GM21576 (cell line): ENCODE measurements around the gene SLC30A10.
"Not testable (repeated sequence)": the region's sequence is repeated elsewhere in the genome, so short reads cannot be mapped to it uniquely, and the experiment has no call there.

Experiments
- ATAC-seq: cut with Tn5 transposase; IDR thresholded peaks from one replicate; pipeline ENCODE4 v1.9.1; 2021; ENCODE audit warnings: mild to moderate bottlenecking, moderate library complexity; ENCODE audit not compliant: unreplicated experiment

The SLC30A10 gene

DNA sequence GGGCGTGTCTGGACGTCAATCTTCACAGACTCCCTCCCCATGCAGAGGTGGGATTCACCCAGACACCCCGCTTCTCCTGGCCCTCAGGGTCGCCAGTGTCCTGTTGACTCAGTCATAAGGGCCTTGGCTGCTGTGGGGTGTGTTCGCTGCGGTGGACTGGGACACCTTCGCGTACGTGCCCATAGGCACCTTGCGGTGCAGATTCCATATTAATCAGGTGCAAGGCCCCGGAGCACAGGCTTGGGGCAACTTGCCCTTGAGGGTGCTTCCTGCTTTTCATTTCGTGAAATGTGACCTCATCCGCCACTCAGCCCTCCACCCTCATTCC is 398 bp upstream of the SLC30A10 start:
- ATAC-seq = no peak

DNA sequence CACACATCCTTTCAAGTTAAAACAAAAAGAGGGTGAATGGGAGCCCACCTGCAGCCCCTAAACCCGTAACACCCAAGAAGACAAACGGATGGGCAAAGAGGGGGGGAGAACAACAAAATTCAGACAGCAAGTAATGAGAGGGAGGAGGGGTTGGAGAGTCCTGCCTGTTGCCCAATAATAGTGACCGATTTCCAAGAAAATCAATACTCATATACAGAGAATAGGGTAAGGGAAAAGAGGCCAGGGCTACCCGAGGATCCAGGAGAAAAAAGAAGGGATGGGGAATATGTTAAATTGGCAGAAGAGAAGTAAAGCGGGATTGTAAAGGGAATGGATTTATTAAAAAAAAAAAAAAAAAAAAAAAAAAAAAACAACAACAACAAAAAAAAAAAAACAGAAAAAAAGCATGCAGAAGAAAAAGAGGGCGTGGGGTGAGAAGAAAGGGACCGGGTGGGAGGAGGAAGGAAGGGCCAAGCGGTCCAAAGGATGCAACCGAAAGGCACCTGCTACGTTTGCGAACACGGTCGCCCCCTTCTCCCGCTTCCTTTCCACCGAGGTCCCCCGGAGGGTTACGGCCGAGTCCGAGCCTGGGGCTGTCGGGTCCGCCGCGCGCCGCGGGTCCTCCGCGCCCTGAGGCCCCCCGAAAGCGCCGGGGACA is 930 bp downstream of the SLC30A10 start:
- ATAC-seq = no peak

DNA sequence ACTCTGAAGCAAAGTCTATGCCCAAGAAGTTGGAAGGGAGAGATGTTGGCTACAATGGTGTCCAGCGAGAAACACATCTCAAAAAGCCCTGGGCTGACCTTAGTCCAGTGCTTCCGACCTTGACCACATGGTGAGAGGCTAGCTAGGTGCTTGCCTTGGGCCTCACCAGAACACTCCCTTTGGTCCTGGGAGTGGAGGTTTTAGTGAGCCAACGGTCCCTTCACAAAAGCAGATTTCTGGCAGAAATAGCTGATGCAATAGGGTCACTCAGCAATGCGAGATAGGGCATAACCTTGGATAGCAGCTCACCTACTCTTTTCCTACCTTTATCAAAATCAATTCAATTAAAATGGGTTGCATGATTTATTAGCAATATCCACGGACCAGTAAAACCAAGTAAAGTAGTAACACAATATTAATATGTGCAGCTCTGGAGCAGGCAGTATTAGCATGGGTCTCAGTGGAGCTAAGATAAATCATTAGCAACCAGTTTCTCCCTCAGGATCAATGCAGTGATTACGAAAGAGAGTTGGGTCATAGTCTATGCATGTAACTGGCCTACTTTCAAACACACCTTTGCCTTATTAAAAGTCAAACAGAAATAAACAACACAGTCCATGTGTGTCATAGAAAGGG is 1.9 kb downstream of the SLC30A10 start:
- ATAC-seq = no peak

DNA sequence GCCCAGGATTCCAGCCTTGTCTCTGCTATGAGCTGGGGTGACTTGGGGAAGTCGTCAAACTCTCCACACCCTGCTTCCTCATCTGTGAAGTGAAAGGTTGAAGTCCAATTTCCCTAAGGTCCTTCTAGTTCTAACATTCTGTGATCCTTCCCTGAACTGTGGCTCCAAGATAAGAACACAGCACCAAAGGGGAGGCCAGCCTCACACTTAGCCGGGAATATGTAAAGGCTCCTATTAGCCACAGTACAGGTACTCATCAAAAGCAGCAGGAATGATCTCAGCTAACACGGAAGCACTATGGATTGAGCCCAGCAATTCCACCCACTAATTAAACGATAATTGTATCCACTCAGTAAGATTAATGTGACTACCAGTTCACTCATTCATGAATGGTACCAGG is 4.0 kb downstream of the SLC30A10 start:
- no peak for ATAC-seq

DNA sequence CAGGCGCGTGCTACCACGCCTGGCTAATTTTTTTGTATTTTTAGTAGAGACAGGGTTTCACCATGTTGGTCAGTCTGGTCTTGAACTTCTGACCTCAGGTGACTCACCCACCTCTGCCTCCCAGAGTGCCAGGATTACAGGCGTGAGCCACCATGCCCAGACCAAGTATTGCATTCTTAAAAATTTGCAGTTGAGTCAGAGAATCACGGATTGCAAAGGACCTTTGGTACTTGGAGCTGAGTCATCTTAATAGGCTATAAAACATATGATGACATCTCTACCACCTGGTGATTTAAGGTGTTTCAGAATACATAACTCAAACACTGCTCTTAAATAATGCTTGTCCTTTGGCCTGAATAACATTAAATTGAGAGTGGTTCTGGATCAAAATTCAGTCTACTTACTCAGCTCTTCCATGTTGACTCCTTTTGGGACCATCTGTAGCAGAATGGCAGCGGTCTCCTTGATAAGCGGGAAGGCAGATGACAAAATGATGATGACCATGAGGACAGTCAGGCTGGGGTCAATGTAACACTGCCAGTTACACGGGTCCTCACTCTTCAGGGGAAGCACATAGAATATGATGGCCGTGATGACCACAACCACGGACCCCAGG is 10.4 kb downstream of the SLC30A10 start:
- no peak for ATAC-seq

- ATAC-seq = no peak
These were observed 11.1 kb downstream of the SLC30A10 start for GRCh38 chr1:219917281-219917680.

DNA sequence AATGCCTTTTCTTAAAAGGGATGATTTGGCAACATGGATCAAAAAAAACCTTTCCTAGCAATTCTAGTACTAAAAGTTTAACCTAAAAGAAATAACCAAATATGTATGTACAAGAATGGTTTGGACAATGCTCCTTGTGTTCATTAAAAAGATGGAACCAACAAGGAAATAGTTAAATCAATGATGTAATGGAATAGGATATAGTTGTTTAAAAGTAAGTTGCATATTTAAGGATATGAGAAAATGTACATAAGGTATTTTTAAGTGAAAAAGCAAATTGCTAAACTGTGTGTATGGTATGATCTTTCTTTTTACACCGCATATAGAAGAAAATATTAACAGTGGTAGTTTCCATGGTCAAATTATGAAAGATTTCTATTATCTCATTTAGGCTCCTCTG is 12.1 kb downstream of the SLC30A10 start:
- no peak for ATAC-seq

GRCh38 chr1:219913005-219913770 is 15.2 kb downstream of the SLC30A10 start:
- ATAC-seq = no peak

- no peak for ATAC-seq
These were observed 17.6 kb downstream of the SLC30A10 start for GRCh38 chr1:219910716-219911115.

DNA sequence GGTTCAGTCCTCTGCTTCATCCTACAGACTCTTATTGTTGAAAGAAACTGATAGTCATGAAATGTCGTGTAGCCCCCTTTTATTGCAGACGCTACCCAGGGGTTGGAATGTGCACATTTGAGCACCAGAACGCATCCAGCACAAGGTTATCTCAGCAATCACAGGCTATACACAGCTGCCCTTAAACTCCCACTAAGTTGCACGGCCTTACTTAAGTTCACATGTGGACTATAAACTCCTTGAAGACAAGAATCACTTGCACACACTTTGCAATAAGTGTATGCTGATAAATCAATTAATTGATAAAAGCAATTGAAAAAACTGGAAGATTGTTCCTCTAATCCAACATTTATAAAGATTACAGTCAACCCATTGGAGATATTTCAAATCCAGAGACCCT is 18.9 kb downstream of the SLC30A10 start:
- ATAC-seq = no peak

DNA sequence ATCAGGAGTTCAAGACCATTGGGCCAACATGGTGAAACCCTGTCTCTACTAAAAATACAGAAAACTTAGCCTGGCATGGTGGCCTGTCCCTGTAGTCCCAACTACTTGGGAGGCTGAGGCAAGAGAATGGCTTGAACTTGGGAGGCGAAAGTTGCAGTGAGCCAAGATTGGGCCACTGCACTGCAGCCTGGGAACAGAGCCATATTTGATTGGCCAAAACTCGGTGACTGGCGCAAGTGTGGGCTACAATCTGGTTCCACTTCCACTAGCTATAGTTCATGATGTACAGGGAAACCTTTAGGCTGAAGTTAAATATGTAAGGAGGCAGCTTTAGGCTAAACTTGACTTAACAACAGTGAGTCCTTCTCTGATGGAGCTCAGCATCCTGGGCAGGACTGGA is 20.2 kb downstream of the SLC30A10 start:
- ATAC-seq = no peak

DNA sequence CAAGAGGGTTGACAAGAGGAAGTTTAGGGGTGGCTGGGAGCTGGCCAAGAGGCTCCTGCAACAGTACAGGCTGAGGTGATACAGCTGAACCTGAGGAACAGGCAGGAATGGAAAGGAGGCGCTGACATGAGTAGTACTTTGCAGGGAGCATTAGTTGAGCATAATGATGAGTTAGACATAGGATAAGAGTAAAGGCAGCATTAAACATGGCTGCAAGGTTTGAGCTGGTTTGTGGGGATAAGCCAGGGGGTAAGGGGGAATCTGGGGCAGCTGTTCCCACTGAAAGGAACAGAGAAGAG is 20.6 kb downstream of the SLC30A10 start:
- no peak for ATAC-seq

DNA sequence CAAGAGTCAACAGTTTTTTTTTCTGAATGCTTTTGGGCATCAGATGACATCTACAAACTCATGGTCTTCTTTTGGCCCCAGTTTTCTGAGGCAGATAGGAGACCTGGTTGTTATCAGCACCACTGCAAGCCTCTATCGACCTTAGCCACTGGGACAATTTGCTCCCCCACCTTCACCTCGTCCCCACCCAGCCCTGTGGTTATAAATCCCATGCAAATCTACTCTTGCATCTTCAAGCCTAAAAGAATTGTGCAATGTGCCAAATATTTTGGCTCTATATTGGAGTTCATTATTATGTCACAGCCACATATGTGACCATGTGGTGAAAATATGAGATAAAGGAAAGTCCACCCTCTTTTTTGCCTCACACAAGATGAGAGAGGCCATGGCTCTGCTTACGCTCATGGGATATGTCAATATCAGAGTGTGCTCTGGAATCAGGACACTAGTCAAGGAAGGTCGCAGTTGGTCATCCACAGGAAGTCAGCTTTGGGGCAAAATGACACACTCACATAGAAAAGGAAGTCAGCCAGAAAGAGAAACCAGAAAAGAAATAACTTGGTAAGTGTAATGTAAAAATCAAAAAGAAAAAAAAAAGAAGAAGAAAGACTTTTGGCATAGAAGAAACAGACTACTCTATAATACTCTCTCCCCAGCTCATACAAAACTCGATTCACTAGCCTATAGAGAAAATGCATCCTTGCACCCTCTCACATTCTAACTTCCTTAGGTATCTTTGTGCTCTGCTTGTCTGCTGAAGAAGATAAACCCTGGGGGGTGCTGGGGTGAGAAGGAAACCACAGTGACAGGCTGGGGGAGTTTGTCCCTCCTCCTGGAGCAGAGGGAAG is 21.2 kb downstream of the SLC30A10 start:
- no peak for ATAC-seq

DNA sequence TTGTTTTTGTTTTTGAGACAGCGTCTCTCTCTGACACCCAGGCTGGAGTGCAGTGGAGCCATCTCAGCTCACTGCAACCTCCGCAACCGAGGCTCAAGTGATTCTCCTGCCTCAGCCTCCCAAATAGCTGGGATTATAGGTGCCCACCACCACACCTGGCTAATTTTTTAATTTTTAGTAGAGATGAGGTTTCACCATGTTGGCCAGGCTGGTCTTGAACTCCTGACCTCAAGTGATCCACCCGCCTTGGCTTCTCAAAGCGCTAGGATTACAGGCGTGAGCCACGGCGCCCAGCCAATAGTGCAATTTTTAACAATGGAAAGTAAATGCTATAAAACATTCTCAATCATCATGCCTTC is 21.8 kb downstream of the SLC30A10 start:
- not testable (repeated sequence) for ATAC-seq

GRCh38 chr1:219905524-219905923 is 22.8 kb downstream of the SLC30A10 start:
- ATAC-seq = no peak

GRCh38 chr1:219904934-219905333 is 23.4 kb downstream of the SLC30A10 start:
- no peak for ATAC-seq

DNA sequence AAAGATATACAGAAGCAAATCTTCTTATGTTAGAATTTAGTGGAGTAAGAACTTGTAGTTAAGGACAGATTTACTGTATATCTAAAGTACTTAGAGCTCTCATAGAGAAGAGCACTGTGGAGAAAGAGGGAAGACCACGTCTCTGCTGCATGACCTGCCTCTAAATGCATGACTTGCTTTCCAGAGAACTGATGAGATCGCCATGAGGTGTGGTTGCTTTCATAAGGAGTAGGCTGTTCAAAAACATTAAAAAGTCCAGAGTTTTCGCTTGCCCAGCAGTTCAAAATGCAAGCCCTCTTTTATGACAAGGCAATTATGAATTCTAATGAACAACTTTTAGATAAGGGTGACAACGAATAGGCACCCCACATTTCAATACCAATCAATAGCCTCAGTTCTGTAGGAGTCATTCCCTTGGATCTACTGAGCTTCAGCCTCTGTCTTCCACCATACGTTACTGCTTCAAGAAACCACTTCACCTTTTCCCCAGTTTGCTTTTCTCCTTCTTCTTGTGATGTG is 24.9 kb downstream of the SLC30A10 start:
- no peak for ATAC-seq

DNA sequence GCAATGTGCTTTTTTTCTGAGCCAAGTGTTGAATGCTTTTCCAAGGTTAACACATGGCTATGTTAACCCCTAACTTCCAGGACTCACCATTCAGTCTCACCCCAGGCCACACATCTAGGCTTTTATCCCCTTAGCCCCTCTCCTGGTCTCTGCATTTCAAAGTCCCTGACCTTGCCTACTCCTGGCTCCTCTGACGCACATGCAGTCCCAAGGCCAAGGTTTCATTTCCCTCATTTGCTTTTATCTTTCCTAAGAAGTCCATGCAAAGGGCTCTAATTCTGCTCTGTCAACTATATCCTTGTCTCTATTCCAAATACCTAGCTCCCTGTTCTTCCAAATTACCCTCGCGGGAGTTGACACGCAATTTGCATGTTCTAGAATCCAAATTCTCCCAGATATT is 25.4 kb downstream of the SLC30A10 start:
- ATAC-seq = no peak

DNA sequence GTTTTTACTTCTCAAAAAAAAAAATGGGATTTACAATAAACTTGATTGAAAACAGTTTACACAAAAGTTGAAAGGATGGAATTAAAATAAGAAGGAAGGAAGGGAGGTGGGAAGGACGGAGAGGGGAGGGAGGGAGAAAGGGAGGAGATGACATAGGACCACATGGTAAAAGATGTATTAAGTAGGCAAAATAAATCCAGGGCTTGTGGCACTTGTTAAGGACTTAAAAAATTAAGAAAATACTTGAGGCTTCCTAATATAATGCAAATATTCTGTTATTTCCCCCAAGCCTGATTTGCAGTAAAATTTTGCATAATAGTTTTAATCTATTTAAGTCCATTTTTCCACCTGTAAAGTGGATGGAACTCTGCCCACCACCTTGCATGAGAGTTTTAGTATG is 27.5 kb downstream of the SLC30A10 start:
- no peak for ATAC-seq

GRCh38 chr1:219900201-219900600 is 28.2 kb downstream of the SLC30A10 start:
- ATAC-seq = no peak

- no peak for ATAC-seq
These were observed 30.0 kb downstream of the SLC30A10 start for GRCh38 chr1:219898375-219898774.
